Chondrocyte (in vitro differentiated cells): ENCODE results near the gene PANX1. TPM values are rescaled to one million over a fixed set of nuclear protein-coding genes. Genes with fewer than 3 reads are reported as not detected.
A peak's percentile ranks its signal among the peaks of the same experiment; 100 is the strongest.
"Not testable (repeated sequence)": the region's sequence is repeated elsewhere in the genome, so short reads cannot be mapped to it uniquely, and the experiment has no call there.

Source experiments
- DNase-seq: peaks from one replicate; pipeline ENCODE4 v3.0.0; 2021; ENCODE audit warnings: mixed read lengths, low spot score
- H3K27ac Mint-ChIP-seq: one replicate; pipeline ENCODE4 v1.8.0; 2021; ENCODE audit warnings: mild to moderate bottlenecking, moderate library complexity, mixed read lengths; ENCODE audit not compliant: unreplicated experiment
- H3K27me3 Mint-ChIP-seq: 2 replicates; pipeline ENCODE4 v1.8.0; 2021; ENCODE audit warnings: low read depth, mixed read lengths
- H3K36me3 Mint-ChIP-seq: 2 replicates; pipeline ENCODE4 v1.8.0; 2021; ENCODE audit warnings: low read depth, mixed read lengths
- H3K4me1 Mint-ChIP-seq: 2 replicates; pipeline ENCODE4 v1.8.0; 2021; ENCODE audit warnings: low read depth, mild to moderate bottlenecking, mixed read lengths
- H3K4me3 Mint-ChIP-seq: one replicate; pipeline ENCODE4 v1.8.0; 2021; ENCODE audit warnings: mild to moderate bottlenecking, moderate library complexity, mixed read lengths; ENCODE audit not compliant: unreplicated experiment
- H3K9me3 Mint-ChIP-seq: 2 replicates; pipeline ENCODE4 v1.8.0; 2021; ENCODE audit warnings: low read depth, mixed read lengths
- CTCF ChIP-seq: fragments of 200-600 bp; sonication (generic); IDR thresholded peaks from 2 replicates; pipeline ENCODE4 v1.5.0; 2021; ENCODE audit warnings: antibody characterized with exemption, mild to moderate bottlenecking, moderate library complexity
- total RNA-seq: library from RNA; stranded (reverse); gene quantifications from 3 replicates; pipeline ENCODE4 v1.2.1, GENCODE V29; 2021

Gene PANX1
- total RNA-seq, 1 donor from 2014 or later = 35.7 TPM

DNA sequence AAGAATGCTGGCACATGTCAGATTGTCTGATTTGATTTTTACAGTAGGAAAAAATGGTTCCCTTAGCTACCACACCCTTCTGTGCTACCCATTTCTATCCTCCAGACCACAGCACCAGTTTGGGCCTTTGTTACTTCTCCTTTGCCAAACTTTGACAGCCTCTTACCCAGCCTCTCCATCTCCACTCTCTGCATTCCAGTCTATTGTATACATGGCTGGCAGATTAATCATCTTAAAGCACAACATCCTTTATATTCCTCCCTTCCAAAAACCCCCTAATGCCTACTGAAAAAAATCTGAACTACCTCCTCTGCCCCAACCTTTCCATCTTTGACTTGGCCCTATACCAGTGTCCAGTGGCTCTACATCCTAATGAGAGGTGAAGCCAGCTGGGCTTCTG, 10.8 kb upstream of the PANX1 start:
- Mint-ChIP-seq H3K4me1 (peaks cover 8% of the 10 kb centered on the region), H3K27ac (no peak overlapping the region), H3K9me3 (no peaks in the 10 kb centered on the region), H3K4me3 (no peak overlapping the region), H3K36me3 (no peaks in the 10 kb centered on the region), H3K27me3 (no peaks in the 10 kb centered on the region)
- no peak for TF ChIP-seq CTCF
- no peak for DNase-seq

- H3K4me1 Mint-ChIP-seq, H3K36me3 Mint-ChIP-seq, H3K4me3 Mint-ChIP-seq, H3K9me3 Mint-ChIP-seq, DNase-seq, H3K27me3 Mint-ChIP-seq, H3K27ac Mint-ChIP-seq: not testable (repeated sequence)
Observed at GRCh38 chr11:94119676-94120075, 9.0 kb upstream of the PANX1 start.

GRCh38 chr11:94120516-94120915, 8.1 kb upstream of the PANX1 start:
- H3K27ac Mint-ChIP-seq, H3K36me3 Mint-ChIP-seq, H3K4me1 Mint-ChIP-seq, H3K9me3 Mint-ChIP-seq, H3K27me3 Mint-ChIP-seq, H3K4me3 Mint-ChIP-seq, DNase-seq: not testable (repeated sequence)

- DNase-seq = no peak
- H3K4me3 Mint-ChIP-seq = no peak overlapping the region
- no peaks in the 10 kb centered on the region for H3K36me3 Mint-ChIP-seq
- no peaks in the 10 kb centered on the region for H3K27me3 Mint-ChIP-seq
- TF ChIP-seq CTCF = no peak
- H3K27ac Mint-ChIP-seq = no peak overlapping the region
- peaks cover 8% of the 10 kb centered on the region for H3K4me1 Mint-ChIP-seq
- no peaks in the 10 kb centered on the region for H3K9me3 Mint-ChIP-seq
Observed at GRCh38 chr11:94120946-94121345, 7.7 kb upstream of the PANX1 start.

- DNase-seq = no peak
- TF ChIP-seq CTCF = no peak
- H3K27ac Mint-ChIP-seq = no peak overlapping the region
- no peaks in the 10 kb centered on the region for H3K36me3 Mint-ChIP-seq
- H3K27me3 Mint-ChIP-seq = no peaks in the 10 kb centered on the region
- H3K4me3 Mint-ChIP-seq = no peak overlapping the region
- H3K9me3 Mint-ChIP-seq = no peaks in the 10 kb centered on the region
- peaks cover 12% of the 10 kb centered on the region for H3K4me1 Mint-ChIP-seq
Observed at GRCh38 chr11:94125407-94126115, 3.1 kb upstream of the PANX1 start.

GRCh38 chr11:94127638-94128037, 1.0 kb upstream of the PANX1 start:
- H3K27me3 Mint-ChIP-seq = no peaks in the 10 kb centered on the region
- peak overlapping the region; percentile 89 for H3K27ac Mint-ChIP-seq
- no peak for DNase-seq
- no peak overlapping the region for H3K4me3 Mint-ChIP-seq
- no peaks in the 10 kb centered on the region for H3K36me3 Mint-ChIP-seq
- H3K4me1 Mint-ChIP-seq = peaks cover 12% of the 10 kb centered on the region
- TF ChIP-seq CTCF = no peak
- H3K9me3 Mint-ChIP-seq = no peaks in the 10 kb centered on the region
